Mesendoderm (in vitro differentiated cells): Measurements from ENCODE around the gene SORCS2.

Experiments used
- DNase-seq: peaks from one replicate; pipeline ENCODE4 v3.0.0; 2013
- H2AK5ac ChIP-seq: 2 replicates; pipeline ENCODE4 v1.6.1; 2013; ENCODE audit warnings: low read length, inconsistent platforms
- H2BK120ac ChIP-seq: 2 replicates; pipeline ENCODE4 v1.6.1; 2013; ENCODE audit warnings: low read depth, mild to moderate bottlenecking, low read length, moderate library complexity, mixed read lengths
- H2BK15ac ChIP-seq: replicated peaks from 2 replicates; pipeline ENCODE4 v1.6.1; 2013; ENCODE audit warnings: low read depth, mild to moderate bottlenecking, moderate library complexity
- H2BK5ac ChIP-seq: 2 replicates; pipeline ENCODE4 v1.6.1; 2013; ENCODE audit warnings: low read length, inconsistent platforms
- H3K18ac ChIP-seq: 2 replicates; pipeline ENCODE4 v1.6.1; 2013; ENCODE audit warnings: mild to moderate bottlenecking, low read length, mixed read lengths
- H3K23ac ChIP-seq: one replicate; pipeline ENCODE4 v1.6.1; 2013; ENCODE audit warnings: low read length
- H3K27ac ChIP-seq: 2 replicates; pipeline ENCODE4 v1.5.1; 2013; ENCODE audit warnings: low read depth, mild to moderate bottlenecking, inconsistent platforms, low read length, moderate library complexity
- H3K27me3 ChIP-seq: 2 replicates; pipeline ENCODE4 v1.6.1; 2013; ENCODE audit warnings: low read length, control low read depth, mild to moderate bottlenecking, inconsistent platforms; ENCODE audit not compliant: insufficient read depth, poor library complexity
- H3K36me3 ChIP-seq: 2 replicates; pipeline ENCODE4 v1.6.1; 2013; ENCODE audit warnings: low read length, inconsistent platforms; ENCODE audit not compliant: control insufficient read depth, insufficient read depth
- H3K4ac ChIP-seq: one replicate; pipeline ENCODE4 v1.6.1; 2013; ENCODE audit warnings: low read depth, mild to moderate bottlenecking, low read length, moderate library complexity
- H3K4me1 ChIP-seq: 2 replicates; pipeline ENCODE4 v1.6.1; 2013; ENCODE audit warnings: low read depth, low read length, inconsistent platforms; ENCODE audit not compliant: control insufficient read depth
- H3K4me2 ChIP-seq: 2 replicates; pipeline ENCODE4 v1.6.1; 2013; ENCODE audit warnings: low read length
- H3K4me3 ChIP-seq: 2 replicates; pipeline ENCODE4 v1.5.1; 2013; ENCODE audit warnings: mild to moderate bottlenecking, low read length
- H3K56ac ChIP-seq: one replicate; pipeline ENCODE4 v1.6.1; 2013; ENCODE audit warnings: low read length
- H3K79me1 ChIP-seq: 2 replicates; pipeline ENCODE4 v1.6.1; 2013; ENCODE audit warnings: low read length, inconsistent platforms
- H3K79me2 ChIP-seq: 2 replicates; pipeline ENCODE4 v1.6.1; 2013; ENCODE audit warnings: mild to moderate bottlenecking, low read length; ENCODE audit not compliant: control insufficient read depth, insufficient read depth
- H3K9ac ChIP-seq: 2 replicates; pipeline ENCODE4 v1.6.1; 2013; ENCODE audit warnings: low read length, inconsistent platforms
- H4K5ac ChIP-seq: one replicate; pipeline ENCODE4 v1.6.1; 2013; ENCODE audit warnings: low read length
- H4K8ac ChIP-seq: one replicate; pipeline ENCODE4 v1.6.1; 2013; ENCODE audit warnings: low read depth, mild to moderate bottlenecking, control low read depth, low read length, moderate library complexity
- WGBS: extraction: QIAGEN DNeasy Blood & Tissue Kit; methylation state at CpG from one replicate; pipeline ENCODE4 v1.1.7; 2013; ENCODE audit warnings: low lambda C conversion rate, missing lambda C conversion rate; ENCODE audit not compliant: insufficient coverage; ENCODE audit errors: extremely low coverage; 5-methylcytosine and 5-hydroxymethylcytosine counted together

SORCS2 gene

GRCh38 chr4:7411896-7412553, 219.7 kb downstream of the SORCS2 start:
- H3K79me2 ChIP-seq: no peaks in the 10 kb centered on the region
- no peak overlapping the region for H3K56ac ChIP-seq
- H2BK5ac ChIP-seq: no peak overlapping the region
- H3K4me1 ChIP-seq: no peaks in the 10 kb centered on the region
- no peak overlapping the region for H2BK15ac ChIP-seq
- no peak overlapping the region for H4K5ac ChIP-seq
- H2AK5ac ChIP-seq: no peak overlapping the region
- no peak for DNase-seq
- no peaks in the 10 kb centered on the region for H3K27me3 ChIP-seq
- no peaks in the 10 kb centered on the region for H3K79me1 ChIP-seq
- peaks cover 2% of the 10 kb centered on the region for H3K36me3 ChIP-seq
- H3K4me2 ChIP-seq: no peak overlapping the region
- no peak overlapping the region for H3K4me3 ChIP-seq
- no peak overlapping the region for H3K23ac ChIP-seq
- no peak overlapping the region for H3K4ac ChIP-seq
- no CpG with 5 or more reads among the region's 12 CpGs for WGBS
- H3K9ac ChIP-seq: no peak overlapping the region
- H2BK120ac ChIP-seq: no peak overlapping the region
- no peak overlapping the region for H4K8ac ChIP-seq
- H3K27ac ChIP-seq: no peak overlapping the region
- no peak overlapping the region for H3K18ac ChIP-seq

GRCh38 chr4:7412554-7412912, 220.2 kb downstream of the SORCS2 start:
- no peak overlapping the region for H3K4me2 ChIP-seq
- WGBS: no CpG with 5 or more reads among the region's 4 CpGs

GRCh38 chr4:7414046-7414445, 221.7 kb downstream of the SORCS2 start:
- Histone ChIP-seq H3K36me3 (peaks cover 2% of the 10 kb centered on the region), H3K18ac (no peak overlapping the region), H3K4me1 (no peaks in the 10 kb centered on the region), H3K56ac (no peak overlapping the region), H2AK5ac (no peak overlapping the region), H3K27me3 (no peaks in the 10 kb centered on the region), H2BK120ac (no peak overlapping the region), H3K23ac (no peak overlapping the region), H4K5ac (no peak overlapping the region), H3K4me2 (no peak overlapping the region), H2BK5ac (no peak overlapping the region), H4K8ac (no peak overlapping the region), H3K79me1 (no peaks in the 10 kb centered on the region), H3K79me2 (no peaks in the 10 kb centered on the region), H3K9ac (no peak overlapping the region), H3K4me3 (no peak overlapping the region), H3K27ac (no peak overlapping the region), H3K4ac (no peak overlapping the region), H2BK15ac (no peak overlapping the region)
- WGBS: no CpG with 5 or more reads among the region's 9 CpGs
- DNase-seq: no peak

More at GRCh38 chr4:7412554-7412912, 220.2 kb downstream of the SORCS2 start:
- Histone ChIP-seq H3K36me3 (peaks cover 2% of the 10 kb centered on the region), H3K27me3 (no peaks in the 10 kb centered on the region), H2BK120ac (no peak overlapping the region), H3K79me2 (no peaks in the 10 kb centered on the region), H3K9ac (no peak overlapping the region), H2AK5ac (no peak overlapping the region), H3K27ac (no peak overlapping the region), H3K79me1 (no peaks in the 10 kb centered on the region), H3K23ac (no peak overlapping the region), H3K4ac (no peak overlapping the region), H3K4me3 (no peak overlapping the region), H3K4me1 (no peaks in the 10 kb centered on the region), H2BK15ac (no peak overlapping the region), H2BK5ac (no peak overlapping the region), H4K8ac (no peak overlapping the region), H4K5ac (no peak overlapping the region), H3K18ac (no peak overlapping the region), H3K56ac (no peak overlapping the region)
- no peak for DNase-seq

- no peaks in the 10 kb centered on the region for H3K79me1 ChIP-seq
- no peak for DNase-seq
- H3K56ac ChIP-seq: peak overlapping the region; percentile 15
- no peak overlapping the region for H4K8ac ChIP-seq
- H3K9ac ChIP-seq: no peak overlapping the region
- WGBS: no CpG with 5 or more reads among the region's 12 CpGs
- H4K5ac ChIP-seq: no peak overlapping the region
- no peak overlapping the region for H3K4me3 ChIP-seq
- H3K23ac ChIP-seq: no peak overlapping the region
- no peaks in the 10 kb centered on the region for H3K27me3 ChIP-seq
- no peak overlapping the region for H2BK120ac ChIP-seq
- H3K79me2 ChIP-seq: no peaks in the 10 kb centered on the region
- no peak overlapping the region for H3K4ac ChIP-seq
- no peak overlapping the region for H2BK5ac ChIP-seq
- no peak overlapping the region for H3K18ac ChIP-seq
- H3K36me3 ChIP-seq: peaks cover 2% of the 10 kb centered on the region
- H3K4me2 ChIP-seq: no peak overlapping the region
- no peak overlapping the region for H2BK15ac ChIP-seq
- H2AK5ac ChIP-seq: no peak overlapping the region
- H3K4me1 ChIP-seq: no peaks in the 10 kb centered on the region
- no peak overlapping the region for H3K27ac ChIP-seq
These were observed 222.6 kb downstream of the SORCS2 start for GRCh38 chr4:7414736-7415510.

GRCh38 chr4:7415927-7416686, 223.8 kb downstream of the SORCS2 start:
- Histone ChIP-seq H2BK5ac (no peak overlapping the region), H2BK120ac (no peak overlapping the region), H3K18ac (no peak overlapping the region), H3K56ac (no peak overlapping the region), H3K27ac (no peak overlapping the region), H2BK15ac (no peak overlapping the region), H3K79me1 (no peaks in the 10 kb centered on the region), H3K4me1 (no peaks in the 10 kb centered on the region), H3K9ac (no peak overlapping the region), H3K79me2 (no peaks in the 10 kb centered on the region), H2AK5ac (no peak overlapping the region), H3K4me3 (no peak overlapping the region), H4K8ac (no peak overlapping the region), H3K4me2 (no peak overlapping the region), H3K27me3 (no peaks in the 10 kb centered on the region), H3K4ac (no peak overlapping the region), H3K36me3 (peaks cover 2% of the 10 kb centered on the region), H4K5ac (no peak overlapping the region), H3K23ac (no peak overlapping the region)
- DNase-seq: no peak
- WGBS: no CpG with 5 or more reads among the region's 16 CpGs
